GM18873 (cell line): ENCODE data around the gene HSPA1L.

Experiments
- ATAC-seq: cut with Tn5 transposase; IDR thresholded peaks from one replicate; pipeline ENCODE4 v1.9.1; 2021; ENCODE audit warnings: mild to moderate bottlenecking, moderate library complexity, moderate number of reproducible peaks; ENCODE audit not compliant: unreplicated experiment, low FRiP score

HSPA1L gene

GRCh38 chr6:31768363-31769257, 46.5 kb downstream of the HSPA1L start:
- no peak for ATAC-seq

- ATAC-seq: no peak
These were observed 47.9 kb downstream of the HSPA1L start for GRCh38 chr6:31767096-31767645.

- no peak for ATAC-seq
These were observed 48.9 kb downstream of the HSPA1L start for GRCh38 chr6:31765910-31766794.

GRCh38 chr6:31765559-31765909, 49.5 kb downstream of the HSPA1L start:
- no peak for ATAC-seq

GRCh38 chr6:31764198-31764597, 50.9 kb downstream of the HSPA1L start:
- no peak for ATAC-seq

GRCh38 chr6:31763619-31763940, 51.5 kb downstream of the HSPA1L start:
- no peak for ATAC-seq

- no peak for ATAC-seq
These were observed 52.0 kb downstream of the HSPA1L start for GRCh38 chr6:31762878-31763618.

- no peak for ATAC-seq
These were observed 52.7 kb downstream of the HSPA1L start, which contains the start of gene SAPCD1 for GRCh38 chr6:31762356-31762755. Gene SAPCD1, plus strand, starts transcription at chr6:31762656. Its CDS starts 399 bp downstream, at chr6:31763055.

GRCh38 chr6:31761343-31761742, 53.7 kb downstream of the HSPA1L start:
- ATAC-seq: no peak

- no peak for ATAC-seq
These were observed 54.3 kb downstream of the HSPA1L start for GRCh38 chr6:31760790-31761189.
